Measurements from ENCODE around the gene LRBA. TPM values are rescaled to one million over a fixed set of nuclear protein-coding genes. Genes with fewer than 3 reads are reported as not detected.
A peak's percentile ranks its signal among the peaks of the same experiment; 100 is the strongest.
"Not testable (repeated sequence)": the region's sequence is repeated elsewhere in the genome, so short reads cannot be mapped to it uniquely, and the experiment has no call there.

LRBA gene
- total RNA-seq, 1 experiment from 2014 or later, result 39.4 TPM

DNA sequence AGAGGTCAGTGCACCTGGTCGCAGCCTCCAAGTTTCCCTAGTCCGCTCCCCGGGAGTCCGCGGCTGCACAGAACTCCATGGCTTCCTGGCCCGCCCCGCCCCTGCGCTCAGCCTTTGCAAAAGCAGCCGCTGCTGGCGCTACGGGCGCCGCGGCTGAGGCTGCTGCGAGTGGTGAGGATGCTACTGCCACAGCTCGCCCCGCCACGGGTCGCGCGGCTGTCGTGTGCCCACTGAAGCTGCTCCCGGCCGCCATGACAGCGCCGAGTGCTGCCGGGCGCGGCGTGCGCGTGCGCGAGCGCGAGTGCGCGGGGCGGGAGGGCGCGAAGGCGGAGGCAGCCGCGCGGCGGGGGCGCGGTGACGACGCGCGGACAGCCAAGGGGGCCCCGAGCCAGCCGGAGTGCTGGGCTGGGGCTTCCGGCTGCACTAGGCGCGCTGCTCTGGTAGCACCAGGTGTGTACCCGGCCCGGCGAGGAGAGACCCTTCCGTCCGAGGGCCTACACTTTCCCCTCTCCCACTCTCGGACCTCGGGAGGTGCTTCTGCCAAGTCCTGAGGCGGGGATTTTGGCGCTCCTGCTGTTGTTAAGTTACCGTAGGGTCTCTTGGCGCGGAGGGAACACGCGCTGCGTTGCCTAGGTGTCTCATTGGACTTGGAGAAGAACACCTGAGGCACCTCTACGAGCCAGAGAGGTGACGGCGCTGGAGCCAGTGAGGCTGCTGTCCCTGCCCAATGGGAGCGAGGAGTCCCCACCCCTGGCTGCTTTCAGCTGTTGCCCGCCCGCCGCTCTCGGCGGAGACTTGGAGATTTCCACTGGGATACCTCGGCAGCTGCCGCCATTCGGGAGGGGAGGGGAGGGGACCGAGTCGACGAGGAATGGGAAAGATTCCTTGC is 619 bp upstream of the LRBA start:
- DNase-seq (ENCODE audit: low read depth), result peak; percentile 95

DNA sequence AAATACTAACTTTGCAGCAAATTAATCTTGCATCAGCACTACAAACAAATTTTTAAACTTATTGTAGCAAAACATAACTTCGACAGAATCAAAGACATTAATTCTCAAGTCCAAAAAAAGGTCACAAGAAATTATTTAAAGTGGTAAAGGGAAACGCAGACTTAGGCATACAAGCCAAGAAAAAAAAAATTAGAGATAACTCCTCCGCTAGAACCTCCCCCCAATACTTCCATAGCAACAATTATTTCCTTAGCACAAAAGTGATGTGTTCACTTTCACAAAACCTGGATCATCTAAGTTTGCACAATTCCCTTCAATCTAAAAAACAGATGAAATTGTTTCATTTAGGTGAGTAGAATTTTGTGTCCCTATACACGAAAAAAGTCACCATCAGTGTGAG is 1.1 kb downstream of the LRBA start:
- no peak for DNase-seq (ENCODE audit: low read depth)

DNA sequence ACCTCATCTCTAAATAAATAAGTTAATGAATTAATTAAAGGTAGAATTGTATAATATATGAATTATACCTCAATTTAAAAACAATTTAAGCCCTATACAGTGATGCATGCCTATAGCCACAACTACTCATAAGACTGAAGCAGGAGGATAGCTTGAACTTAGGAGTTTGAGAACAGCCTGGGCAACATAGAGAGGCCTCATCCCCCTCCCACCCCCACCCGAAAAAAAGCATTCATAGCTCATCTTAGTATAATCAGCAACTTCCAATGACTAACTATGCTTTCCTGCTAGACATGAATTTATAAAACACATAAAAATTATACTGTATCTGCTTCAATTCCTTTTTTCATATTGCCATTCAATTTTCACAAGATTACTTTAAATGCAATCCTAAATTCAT is 1.6 kb downstream of the LRBA start:
- no peak for DNase-seq (ENCODE audit: low read depth)

DNA sequence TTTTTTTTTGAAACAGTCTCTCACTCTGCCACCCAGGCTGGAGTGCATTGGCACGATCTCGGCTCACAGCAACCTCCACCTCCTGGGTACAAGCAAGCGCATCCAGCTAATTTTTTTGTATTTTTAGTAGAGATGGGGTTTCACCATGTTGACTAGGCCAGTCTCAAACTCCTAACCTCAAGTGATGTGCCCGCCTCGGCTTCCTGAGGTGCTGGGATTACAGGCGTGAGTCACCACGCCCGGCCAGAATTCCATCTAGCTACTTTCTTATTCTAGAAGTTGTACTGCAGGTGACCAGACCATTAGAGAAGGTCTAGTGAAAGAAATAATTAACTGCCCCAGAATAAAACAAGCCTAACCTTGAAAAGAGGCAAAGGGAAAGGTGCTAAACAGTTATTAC is 2.3 kb downstream of the LRBA start:
- DNase-seq (ENCODE audit: low read depth), result no peak

DNA sequence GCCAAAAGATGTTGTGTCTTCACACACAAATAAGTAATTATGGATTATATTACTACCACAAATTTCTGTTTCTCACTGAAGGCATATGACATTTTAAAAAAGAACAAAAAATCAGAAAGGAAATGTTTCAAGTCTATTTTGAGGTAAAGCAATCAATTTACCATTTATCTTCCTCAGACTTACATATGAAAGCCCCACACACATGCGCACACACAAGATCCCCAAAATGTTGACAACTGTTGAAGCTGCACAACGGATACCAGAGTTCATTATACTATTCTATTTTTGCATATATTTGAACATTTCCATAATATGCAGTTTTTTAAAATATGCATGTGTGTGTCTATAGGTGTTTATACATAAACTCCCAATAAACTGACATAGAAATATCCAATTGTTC is 2.7 kb downstream of the LRBA start:
- no peak for DNase-seq (ENCODE audit: low read depth)

DNA sequence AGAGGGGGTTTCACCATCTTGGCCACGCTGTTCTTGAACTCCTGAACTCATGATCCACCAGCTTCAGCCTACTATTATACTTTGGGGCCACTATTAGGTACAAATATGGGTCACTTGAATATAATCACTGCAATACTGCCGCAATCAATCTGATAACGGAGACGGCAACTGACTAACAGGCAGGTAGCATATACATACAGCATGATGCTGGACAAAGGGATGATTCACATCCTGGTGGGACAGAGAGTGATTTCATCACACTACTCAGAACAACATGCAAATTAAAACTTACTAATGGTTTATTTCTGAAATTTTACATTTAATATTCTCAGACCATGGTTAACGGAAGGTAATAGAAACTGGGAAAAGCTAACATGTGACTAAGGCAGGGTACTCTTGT is 10.9 kb downstream of the LRBA start:
- DNase-seq (ENCODE audit: low read depth), result peak; percentile 7

DNA sequence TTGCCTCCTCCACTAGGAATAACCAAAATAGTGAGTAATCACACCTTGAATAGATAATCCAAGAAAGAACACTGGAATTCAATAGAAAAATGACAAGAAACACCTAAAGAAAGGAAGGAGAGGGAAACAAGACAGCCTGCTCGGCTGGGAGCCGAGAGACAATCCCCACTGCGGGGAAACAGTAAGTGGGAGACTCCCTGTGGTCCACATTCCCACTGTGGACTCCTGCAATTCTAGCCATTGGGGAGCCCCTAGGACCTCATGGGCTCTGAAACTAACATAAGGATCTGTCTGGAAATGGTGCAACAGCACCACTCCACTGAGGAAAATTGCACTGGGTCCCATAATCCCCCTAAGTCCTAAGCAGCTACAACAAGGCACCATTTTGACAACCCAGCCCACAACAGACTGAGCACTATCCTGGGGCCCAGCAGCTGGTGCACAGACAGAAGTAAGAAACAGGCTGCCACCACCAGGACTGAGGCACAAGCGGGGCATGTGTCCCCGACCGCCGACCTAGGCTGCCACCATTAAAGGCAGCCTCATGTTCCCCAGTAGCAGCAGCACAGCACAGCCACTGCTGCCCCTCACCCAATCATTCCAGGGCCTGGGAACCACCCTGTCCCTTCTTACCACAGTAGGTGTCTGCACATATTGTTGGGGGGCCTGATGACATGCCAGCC is 14.2 kb downstream of the LRBA start:
- no peak for DNase-seq (ENCODE audit: low read depth)

DNA sequence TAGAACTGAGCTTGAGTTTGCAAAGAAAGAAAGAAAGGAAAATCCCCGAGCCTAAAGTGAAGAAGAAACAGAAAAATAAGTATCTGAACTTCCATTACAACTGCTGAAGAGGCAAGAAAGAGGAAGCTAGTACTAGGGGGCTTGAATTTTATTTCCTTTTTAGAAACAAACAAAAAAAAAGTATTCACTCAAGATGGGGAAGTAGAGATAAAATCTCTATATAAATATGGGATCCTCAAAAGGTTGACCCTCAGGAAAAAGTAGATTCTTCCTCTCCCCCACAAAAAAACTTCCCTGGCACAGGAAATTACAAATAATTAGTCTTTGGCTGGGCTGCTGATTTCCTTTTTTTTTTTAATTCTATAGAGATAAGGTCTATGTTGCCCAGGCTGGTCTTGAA is 16.0 kb downstream of the LRBA start:
- DNase-seq (ENCODE audit: low read depth), result no peak

DNA sequence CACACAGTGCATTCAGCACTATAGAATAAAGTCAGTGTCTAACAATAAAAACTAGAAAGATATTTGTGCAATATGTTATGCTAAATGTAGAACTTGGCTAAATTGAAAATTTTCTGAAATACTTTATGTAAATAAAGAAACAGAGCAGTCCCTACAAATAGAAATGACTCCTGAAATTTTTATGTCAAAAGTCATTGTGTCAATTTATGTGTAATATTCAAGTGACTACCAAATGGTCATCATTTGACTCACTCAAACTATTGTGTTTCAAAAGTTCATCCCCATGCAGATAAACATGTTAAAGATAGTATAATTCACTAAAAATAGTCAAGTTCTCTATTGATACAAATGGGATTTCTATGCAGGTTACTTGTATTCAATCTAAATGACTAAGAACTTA is 17.9 kb downstream of the LRBA start:
- no peak for DNase-seq (ENCODE audit: low read depth)

DNA sequence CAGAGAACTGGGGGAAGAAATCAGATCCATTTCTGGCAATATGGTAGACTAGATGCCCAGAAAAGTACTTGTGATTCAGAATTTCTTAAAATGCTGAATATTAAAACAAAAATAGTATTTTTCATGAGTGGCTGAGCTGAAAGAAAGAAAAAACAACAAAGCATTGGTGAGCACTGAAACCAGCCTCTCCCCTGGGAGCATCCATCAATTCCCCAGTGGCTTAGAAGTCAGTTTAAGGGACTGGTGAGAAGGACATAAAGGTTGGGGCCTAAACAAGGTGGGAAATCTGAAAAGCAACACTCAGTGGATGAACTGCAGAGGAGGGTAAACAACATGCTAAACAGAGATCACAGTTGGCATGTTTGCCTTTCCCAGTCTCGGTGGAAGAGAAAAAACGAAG is 20.4 kb downstream of the LRBA start:
- no peak for DNase-seq (ENCODE audit: low read depth)

DNA sequence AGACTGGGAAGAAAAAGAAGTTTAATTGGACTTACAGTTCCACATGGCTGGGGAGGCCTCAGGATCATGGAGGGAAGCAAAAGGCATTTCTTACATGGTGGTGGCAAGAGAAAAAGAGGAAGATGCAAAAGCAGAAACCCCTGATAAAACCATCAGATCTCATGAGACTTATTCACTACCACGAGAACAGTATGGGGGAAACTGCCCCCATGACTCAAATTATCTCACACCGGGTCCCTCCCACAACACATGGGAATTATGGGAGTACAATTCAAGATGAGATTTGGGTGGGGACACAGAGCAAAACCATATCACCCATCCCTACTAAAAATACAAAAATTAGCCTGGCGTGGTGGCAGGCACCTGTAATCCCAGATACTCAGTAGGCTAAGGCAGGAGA is 21.5 kb downstream of the LRBA start:
- DNase-seq (ENCODE audit: low read depth), result not testable (repeated sequence)

DNA sequence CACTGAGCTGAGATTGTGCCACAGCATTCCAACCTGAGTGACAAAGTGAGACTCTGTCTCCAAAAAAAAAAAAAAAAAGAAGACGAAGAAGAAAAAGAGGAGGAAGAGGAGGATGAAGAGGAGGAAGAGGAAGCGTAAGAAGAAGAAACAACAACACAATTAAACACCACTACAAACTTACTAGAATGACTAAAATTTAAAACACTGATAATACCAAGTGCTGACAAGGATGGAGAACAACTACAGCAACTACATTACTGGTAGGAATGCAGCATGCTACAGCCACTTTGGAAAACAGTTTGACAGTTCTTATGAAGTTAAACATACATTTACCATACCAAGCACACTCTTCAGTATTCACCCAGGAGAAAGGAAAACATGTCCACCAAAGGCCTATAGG is 24.1 kb downstream of the LRBA start:
- DNase-seq (ENCODE audit: low read depth), result no peak

DNA sequence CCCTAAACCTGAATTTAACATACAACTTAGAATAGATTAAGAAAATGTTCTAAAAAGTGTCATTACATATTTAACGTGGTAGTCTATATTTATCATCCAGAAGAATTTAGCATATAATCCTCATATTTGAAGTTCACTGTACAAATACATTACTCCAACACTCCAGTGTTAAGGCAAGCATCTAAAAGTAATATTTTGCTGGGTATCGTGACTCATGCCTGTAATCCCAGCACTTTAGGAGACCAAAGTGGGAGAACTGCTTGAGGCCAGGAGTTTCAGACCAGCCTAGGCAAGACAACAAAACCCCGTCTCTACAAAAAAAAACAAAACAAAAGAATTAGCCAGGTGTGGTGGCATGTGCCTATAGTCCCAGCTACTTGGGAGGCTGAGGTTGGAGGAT is 24.8 kb downstream of the LRBA start:
- DNase-seq (ENCODE audit: low read depth), result no peak

DNA sequence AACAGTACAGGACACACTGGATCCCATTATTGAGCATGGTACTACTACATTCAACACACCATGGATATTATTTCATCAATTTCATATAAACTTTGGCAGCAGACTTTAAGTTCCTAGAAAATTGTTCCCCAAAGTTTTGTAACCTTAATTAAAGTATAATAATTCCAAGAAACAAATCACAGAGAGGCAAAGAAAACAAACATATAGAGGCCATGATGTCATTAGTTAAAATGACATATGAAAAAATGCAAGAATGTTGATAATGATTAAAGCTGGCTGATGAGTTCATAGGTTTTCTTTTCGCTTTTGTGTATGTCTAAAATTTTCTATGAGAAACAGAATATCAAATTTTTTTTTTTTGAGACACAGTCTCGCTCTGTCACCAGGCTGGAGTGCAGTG is 26.8 kb downstream of the LRBA start:
- no peak for DNase-seq (ENCODE audit: low read depth)

DNA sequence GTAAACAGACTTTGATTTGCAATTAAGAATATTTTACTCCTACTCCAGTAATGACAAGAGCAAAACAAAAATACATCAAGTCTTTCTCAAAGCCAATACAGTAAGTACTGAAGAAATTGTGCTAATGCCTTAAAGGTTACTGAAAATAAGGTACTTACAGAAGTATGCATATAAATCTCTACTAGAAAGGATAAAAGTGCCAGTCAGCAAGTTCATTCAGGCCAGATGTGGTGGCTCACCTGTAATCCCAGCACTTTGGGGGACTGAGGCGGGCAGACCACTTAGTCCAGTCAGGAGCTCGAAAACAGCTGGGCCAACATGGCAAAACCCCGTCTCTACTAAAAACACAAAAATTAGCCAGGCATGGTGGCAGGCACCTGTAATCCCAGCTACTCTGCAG is 27.9 kb downstream of the LRBA start:
- DNase-seq (ENCODE audit: low read depth), result no peak

DNA sequence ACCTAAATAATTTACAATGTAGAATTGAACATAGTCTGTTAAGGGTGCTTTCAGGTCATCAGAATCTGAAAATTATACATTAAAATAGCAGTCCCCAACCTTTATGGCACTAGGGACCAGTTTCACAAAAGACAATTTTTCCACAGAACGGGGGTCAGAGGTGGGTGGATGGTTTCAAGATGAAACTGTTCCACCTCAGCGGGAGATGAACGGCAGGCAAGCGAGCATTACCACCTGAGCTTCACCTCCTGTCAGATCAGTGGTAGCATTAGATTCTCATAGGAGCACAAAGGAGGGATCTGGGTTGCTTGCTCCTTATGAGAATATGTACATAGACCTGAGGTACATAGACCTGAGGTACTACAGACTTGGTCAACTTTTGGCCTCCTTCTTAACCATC is 29.0 kb downstream of the LRBA start:
- DNase-seq (ENCODE audit: low read depth), result no peak

DNA sequence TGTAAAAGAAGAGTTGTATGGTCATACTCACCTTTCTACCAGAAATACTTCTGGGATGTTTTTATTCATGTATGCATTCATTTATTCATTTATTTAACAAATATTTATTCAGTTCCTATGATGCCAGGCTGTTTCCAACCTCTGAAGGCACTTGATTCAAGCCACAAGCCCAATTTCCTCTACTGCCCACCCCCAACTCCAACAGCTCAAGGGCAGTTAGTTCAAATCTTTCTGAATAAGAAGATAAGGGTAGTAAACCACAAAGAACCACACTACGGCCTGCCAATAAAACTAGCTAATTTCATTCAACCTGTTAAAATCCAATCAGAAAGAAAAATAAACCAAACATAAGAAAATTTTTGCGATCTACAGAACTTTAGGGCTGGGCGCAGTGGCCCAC is 31.2 kb downstream of the LRBA start:
- no peak for DNase-seq (ENCODE audit: low read depth)

DNA sequence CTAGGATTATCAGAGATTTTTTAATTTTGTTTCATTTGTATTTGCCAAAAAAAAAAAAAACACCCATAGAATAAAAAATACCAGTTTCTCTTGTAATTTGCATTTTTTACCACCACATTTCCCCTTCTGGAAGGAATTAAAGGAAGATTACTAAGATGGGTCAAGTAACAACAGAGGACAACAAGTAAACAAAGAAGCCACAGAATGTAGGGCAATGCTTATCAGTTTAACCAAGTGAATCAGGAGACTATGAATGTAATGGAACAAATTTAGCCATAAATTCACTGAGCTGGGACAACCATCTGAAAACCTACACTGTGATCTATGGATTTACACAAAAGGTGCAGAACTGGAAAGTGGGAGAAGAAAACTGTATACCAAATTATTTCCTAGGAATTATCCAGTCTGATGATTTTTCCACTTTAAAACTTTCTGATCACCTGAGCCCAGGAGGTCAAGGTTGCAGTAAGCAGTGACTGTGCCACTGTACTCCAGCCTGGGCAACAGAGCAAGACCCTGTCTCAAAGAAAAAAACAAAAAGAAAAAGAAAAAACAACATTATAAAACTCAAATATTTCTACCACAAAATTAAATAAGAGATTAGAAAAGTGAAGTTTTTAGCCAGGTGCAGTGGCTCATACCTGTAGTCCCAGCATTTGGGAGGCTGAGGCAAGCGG is 32.4 kb downstream of the LRBA start:
- no peak for DNase-seq (ENCODE audit: low read depth)

DNA sequence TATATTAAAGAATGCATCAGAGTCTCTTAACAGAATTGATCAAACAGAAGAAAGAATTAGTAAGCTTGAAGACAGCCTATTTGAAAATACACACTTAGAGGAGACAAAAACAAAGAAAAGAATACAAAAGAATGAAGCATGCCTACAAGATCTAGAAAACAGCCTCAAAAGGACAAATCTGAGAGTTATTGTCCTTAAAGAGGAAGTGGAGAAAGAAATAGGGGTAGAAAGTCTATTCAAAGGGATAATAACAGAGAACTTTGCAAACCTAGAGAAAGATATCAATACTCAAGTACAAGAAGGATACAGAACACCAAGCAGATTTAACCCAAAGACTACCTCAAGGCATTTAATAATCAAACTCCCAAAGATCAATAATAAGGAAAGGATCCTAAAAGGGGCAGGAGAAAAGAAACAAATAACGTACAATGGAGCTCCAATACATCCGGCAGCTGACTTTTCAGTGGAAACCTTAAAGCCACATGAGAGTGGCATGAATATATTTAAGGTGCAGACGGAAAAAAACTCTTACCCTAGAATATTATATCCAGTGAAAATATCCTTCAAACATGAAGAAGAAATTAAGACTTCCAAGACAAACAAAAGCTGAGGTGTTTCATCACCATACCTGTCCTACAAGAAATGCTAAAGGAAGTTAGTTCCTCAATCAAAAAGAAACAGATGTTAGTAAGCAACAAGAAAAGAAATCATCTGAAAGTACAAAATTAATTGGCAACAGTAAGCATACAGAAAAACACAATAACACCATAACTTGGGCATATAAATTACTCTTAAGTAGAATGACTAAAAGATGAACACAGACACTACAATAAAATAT is 36.1 kb downstream of the LRBA start:
- no peak for DNase-seq (ENCODE audit: low read depth)

DNA sequence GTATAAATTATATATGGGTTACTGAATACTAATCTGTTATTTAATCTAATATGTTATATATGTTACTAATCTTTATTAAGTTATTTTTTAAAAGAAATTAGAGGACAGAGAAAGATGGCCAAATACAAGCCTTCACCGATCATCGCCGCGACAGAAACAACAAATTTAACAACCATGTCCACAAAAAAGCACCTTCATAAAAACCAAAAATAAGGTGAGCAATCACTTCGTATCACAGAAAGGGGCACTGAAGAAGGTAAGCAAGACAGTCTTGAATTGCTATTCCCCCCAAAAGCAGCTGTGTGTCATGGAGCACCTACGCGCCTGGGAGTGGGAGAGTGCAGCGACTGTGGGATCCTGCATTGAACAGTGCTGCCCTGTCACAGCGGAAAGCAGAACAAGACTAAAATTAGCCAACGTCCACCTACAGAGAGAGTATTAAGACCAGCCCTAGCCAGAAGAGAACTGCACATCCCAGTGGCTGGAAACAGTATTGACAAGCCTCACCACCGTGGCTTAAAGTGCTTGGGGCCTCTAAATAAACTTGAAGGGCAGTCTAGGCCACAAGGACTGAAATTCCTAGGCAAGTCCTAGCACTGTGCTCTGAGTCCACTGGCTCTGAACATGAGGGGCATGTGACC is 38.5 kb downstream of the LRBA start:
- DNase-seq (ENCODE audit: low read depth), result no peak

DNA sequence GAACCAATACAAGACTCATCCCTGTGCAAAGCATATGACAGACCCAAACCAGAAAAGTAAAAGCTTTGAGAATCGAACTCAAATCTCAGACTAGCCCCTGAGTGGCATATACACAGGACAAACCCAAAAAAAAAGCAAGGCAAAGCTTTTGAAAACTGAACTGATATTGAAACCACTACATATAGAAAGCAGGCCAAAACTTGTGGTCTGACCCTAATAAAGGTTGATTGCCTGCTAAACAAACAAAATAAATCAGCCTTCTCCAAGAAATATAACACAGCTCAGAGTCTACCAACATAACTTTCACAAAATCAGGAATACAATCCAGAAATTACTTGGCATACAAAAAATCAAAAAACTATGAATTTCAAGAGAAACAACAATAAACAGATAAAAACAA is 40.3 kb downstream of the LRBA start:
- DNase-seq (ENCODE audit: low read depth), result no peak
